ENCODE results near the gene TSTD1. TPM values are rescaled to one million over a fixed set of nuclear protein-coding genes. Genes with fewer than 3 reads are reported as not detected.
"Not testable (repeated sequence)": the region's sequence is repeated elsewhere in the genome, so short reads cannot be mapped to it uniquely, and the experiment has no call there.

The TSTD1 gene
- total RNA-seq, 4 donors from 2014 or later, result 15.7 to 46.9 (median 37.4) TPM

- WGBS, 2 donors, result 65 to 66% methylated on average over 10 of the region's 10 CpGs
- H3K27ac ChIP-seq, result peak overlapping the region in 2 of 4 donors; percentile 16 to 89
- peak in 1 of 2 donors; percentile 18 for TF ChIP-seq EP300 (IDR thresholded peaks at IDR 0.05)
- TF ChIP-seq CTCF (IDR thresholded peaks at IDR 0.05), result no peak
- H3K27me3 ChIP-seq, result peaks cover 0 to 16% of the 10 kb centered on the region in 2 donors
- peaks cover 0 to 4% (median 0%) of the 10 kb centered on the region in 4 donors for H3K4me1 ChIP-seq
- DNase-seq (ENCODE audit: low spot score in 2 of 2), result peak in 1 of 2 donors; percentile 49
- no peaks in the 10 kb centered on the region for H3K36me3 ChIP-seq
- peak overlapping the region; percentile 2 to 63 (median 27) for H3K4me3 ChIP-seq
- H3K9me3 ChIP-seq, result no peaks in the 10 kb centered on the region
Observed at GRCh38 chr1:161068306-161069234, 29.8 kb upstream of the TSTD1 start.

- H3K27ac ChIP-seq, result no peak overlapping the region
- no peak overlapping the region for H3K4me3 ChIP-seq
- TF ChIP-seq CTCF (IDR thresholded peaks at IDR 0.05), result no peak
- TF ChIP-seq POLR2A (IDR thresholded peaks at IDR 0.05), result no peak
- TF ChIP-seq EP300 (IDR thresholded peaks at IDR 0.05), result no peak
- no peaks in the 10 kb centered on the region for H3K36me3 ChIP-seq
- no peak for DNase-seq (ENCODE audit: low spot score in 2 of 2)
- no peaks in the 10 kb centered on the region for H3K9me3 ChIP-seq
- H3K4me1 ChIP-seq, result peaks cover 0 to 4% (median 0%) of the 10 kb centered on the region in 4 donors
- 64 to 73% methylated on average over 3 of the region's 3 CpGs for WGBS, 2 donors
- H3K27me3 ChIP-seq, result peaks cover 0 to 17% of the 10 kb centered on the region in 2 donors
Observed at GRCh38 chr1:161066694-161067093, 27.9 kb upstream of the TSTD1 start.

- not testable (repeated sequence) for H3K36me3 ChIP-seq; H3K4me3 ChIP-seq; DNase-seq (ENCODE audit: low spot score in 2 of 2); H3K4me1 ChIP-seq; H3K9me3 ChIP-seq; H3K27ac ChIP-seq
- peaks cover 0 to 17% of the 10 kb centered on the region in 2 donors for H3K27me3 ChIP-seq
- WGBS, 2 donors, result 93 to 95% methylated on average over 7 of the region's 7 CpGs
Observed at GRCh38 chr1:161065681-161066080, 26.9 kb upstream of the TSTD1 start.

GRCh38 chr1:161063936-161064335 lies 25.2 kb upstream of the TSTD1 start:
- H3K36me3 ChIP-seq; H3K27ac ChIP-seq; H3K9me3 ChIP-seq; H3K4me1 ChIP-seq; H3K4me3 ChIP-seq; DNase-seq (ENCODE audit: low spot score in 2 of 2): not testable (repeated sequence)
- H3K27me3 ChIP-seq, result peaks cover 0 to 28% of the 10 kb centered on the region in 2 donors
- WGBS, 2 donors, result 63 to 64% methylated on average over 6 of the region's 6 CpGs

- Histone ChIP-seq H3K4me1 (no peaks in the 10 kb centered on the region), H3K27ac (no peak overlapping the region), H3K36me3 (no peaks in the 10 kb centered on the region), H3K4me3 (no peak overlapping the region), H3K27me3 (peaks cover 0 to 38% of the 10 kb centered on the region in 2 donors), H3K9me3 (no peaks in the 10 kb centered on the region)
- 92% methylated on average over 4 of the region's 4 CpGs for WGBS, 2 donors
- TF ChIP-seq EP300 (IDR thresholded peaks at IDR 0.05) (no peak), CTCF (IDR thresholded peaks at IDR 0.05) (no peak), POLR2A (IDR thresholded peaks at IDR 0.05) (no peak)
- DNase-seq (ENCODE audit: low spot score in 2 of 2), result no peak
Observed at GRCh38 chr1:161061419-161061818, 22.7 kb upstream of the TSTD1 start.

- TF ChIP-seq POLR2A (IDR thresholded peaks at IDR 0.05), result no peak
- TF ChIP-seq CTCF (IDR thresholded peaks at IDR 0.05), result no peak
- no peak for TF ChIP-seq EP300 (IDR thresholded peaks at IDR 0.05)
- Histone ChIP-seq H3K27me3 (peaks cover 0 to 40% of the 10 kb centered on the region in 2 donors), H3K36me3 (no peaks in the 10 kb centered on the region), H3K4me3 (no peak overlapping the region), H3K9me3 (no peaks in the 10 kb centered on the region), H3K4me1 (no peaks in the 10 kb centered on the region), H3K27ac (no peak overlapping the region)
- DNase-seq (ENCODE audit: low spot score in 2 of 2), result no peak
- 72 to 73% methylated on average over 6 of the region's 6 CpGs for WGBS, 2 donors
Observed at GRCh38 chr1:161059293-161059692, 20.5 kb upstream of the TSTD1 start.
